Keratinocyte (primary cell): ENCODE data around the gene SBNO2. TPM values are rescaled to one million over a fixed set of nuclear protein-coding genes. Genes with fewer than 3 reads are reported as not detected.
A peak's percentile ranks its signal among the peaks of the same experiment; 100 is the strongest.

ENCODE experiments used
- DNase-seq: peaks from one replicate; pipeline ENCODE4 v3.0.0-alpha.2; 2011; ENCODE audit warnings: low read depth, missing footprints, low spot score
- FAIRE-seq: peaks from 2 replicates; lab custom pipeline; 2011; peaks lifted over from hg19 to GRCh38; lab: Jason Lieb, UNC
- H2AFZ ChIP-seq: 2 replicates; pipeline ENCODE4 v1.6.0; 2012; ENCODE audit warnings: low read length, control low read depth, inconsistent platforms; ENCODE audit not compliant: control insufficient read depth
- H3K27ac ChIP-seq: 2 replicates; pipeline ENCODE4 v1.5.1; 2011; ENCODE audit warnings: low read length; ENCODE audit not compliant: control insufficient read depth, insufficient read depth
- H3K27me3 ChIP-seq: 3 replicates; pipeline ENCODE4 v1.6.0; 2011; ENCODE audit warnings: low read length; ENCODE audit not compliant: control insufficient read depth, insufficient read depth; ENCODE audit errors: extremely low read depth
- H3K36me3 ChIP-seq, 2 experiments: 2 replicates in 1 of 2; 3 replicates in 1 of 2; pipeline ENCODE4 v1.5.1; 2011; ENCODE audit warnings: low read length in 2 of 2, mild to moderate bottlenecking in 1 of 2; ENCODE audit not compliant: control insufficient read depth in 2 of 2, insufficient read depth in 2 of 2; ENCODE audit errors: extremely low read depth in 1 of 2
- H3K4me1 ChIP-seq: 3 replicates; pipeline ENCODE4 v1.5.1; 2011; ENCODE audit warnings: low read length; ENCODE audit not compliant: control insufficient read depth, insufficient read depth; ENCODE audit errors: extremely low read depth
- H3K4me2 ChIP-seq: 3 replicates; pipeline ENCODE4 v1.6.0; 2011; ENCODE audit warnings: low read depth, low read length; ENCODE audit not compliant: control insufficient read depth, insufficient read depth; ENCODE audit errors: extremely low read depth
- H3K4me3 ChIP-seq, 3 experiments: fragments of 200-600 bp in 1 of 3; sonication (generic) in 1 of 3; 2 replicates in 2 of 3; 3 replicates in 1 of 3; pipeline ENCODE4 v1.5.1; 2011 to 2016; ENCODE audit warnings: low read length in 3 of 3, mild to moderate bottlenecking in 3 of 3, control low read depth in 2 of 3, inconsistent platforms in 1 of 3, low read depth in 1 of 3, mixed read lengths in 1 of 3, mixed run types in 1 of 3, moderate library complexity in 1 of 3; ENCODE audit not compliant: control insufficient read depth in 2 of 3, insufficient read depth in 2 of 3; ENCODE audit errors: extremely low read depth in 1 of 3
- H3K79me2 ChIP-seq: 2 replicates; pipeline ENCODE4 v1.6.0; 2012; ENCODE audit warnings: low read length; ENCODE audit not compliant: control insufficient read depth, insufficient read depth
- H3K9ac ChIP-seq: 3 replicates; pipeline ENCODE4 v1.6.0; 2011; ENCODE audit warnings: low read length; ENCODE audit not compliant: control insufficient read depth, insufficient read depth; ENCODE audit errors: extremely low read depth
- H3K9me1 ChIP-seq: 3 replicates; pipeline ENCODE4 v1.6.0; 2011; ENCODE audit warnings: low read length; ENCODE audit not compliant: control insufficient read depth, insufficient read depth; ENCODE audit errors: extremely low read depth
- H3K9me3 ChIP-seq: 2 replicates; pipeline ENCODE4 v1.5.1; 2012; ENCODE audit warnings: low read depth, low read length; ENCODE audit not compliant: control insufficient read depth
- H4K20me1 ChIP-seq: 3 replicates; pipeline ENCODE4 v1.6.0; 2011; ENCODE audit warnings: low read length; ENCODE audit not compliant: control insufficient read depth, insufficient read depth; ENCODE audit errors: extremely low read depth
- EZH2 ChIP-seq: IDR thresholded peaks from one replicate; pipeline ENCODE4 v1.6.1; 2012; ENCODE audit warnings: inconsistent platforms, mild to moderate bottlenecking, low read length, moderate library complexity
- dilution Hi-C: fragments of 300-500 bp; cut with MboI; formaldehyde crosslinking; loops from one replicate; pipeline ENCODE4 v1.7.0; 2020; ENCODE audit warnings: low sequenced_read_pairs; ENCODE audit not compliant: extremely low pct_ligation_motif_present
- polyA plus RNA-seq, 5 experiments: library from polyadenylated mRNA; depleted of rRNA in 3 of 5; stranded (reverse) in 3 of 5; stranded (forward) in 1 of 5; unstranded in 1 of 5; fragments of >200 nt; gene quantifications; 1 replicate in 1 of 5; 2 replicates in 3 of 5; 3 replicates in 1 of 5; pipeline versions ENCODE4 v1.2.1 to v1.2.3, GENCODE V29; 2011 to 2012; ENCODE audit warnings: missing spikeins in 2 of 5, low read depth in 1 of 5, low replicate concordance in 1 of 5
- TF ChIP-seq, protein P1 (sequence below), 3 experiments: IDR thresholded peaks in 1 of 3; conservative IDR thresholded peaks in 1 of 3; optimal IDR thresholded peaks in 1 of 3; 2 replicates in 2 of 3; 3 replicates in 1 of 3; pipeline versions ENCODE3 to v1.5.1; 2011; ENCODE audit warnings: low read length in 3 of 3, mild to moderate bottlenecking in 3 of 3, moderate library complexity in 2 of 3, control low read depth in 1 of 3, inconsistent platforms in 1 of 3; ENCODE audit not compliant: insufficient read depth in 2 of 3; ENCODE audit errors: extremely low read depth in 1 of 3

SBNO2 gene
- polyA plus RNA-seq, 1 donor (not counting 4 experiments of a cell fraction or from before 2014, with no cell fraction given): 10.9 TPM

DNA sequence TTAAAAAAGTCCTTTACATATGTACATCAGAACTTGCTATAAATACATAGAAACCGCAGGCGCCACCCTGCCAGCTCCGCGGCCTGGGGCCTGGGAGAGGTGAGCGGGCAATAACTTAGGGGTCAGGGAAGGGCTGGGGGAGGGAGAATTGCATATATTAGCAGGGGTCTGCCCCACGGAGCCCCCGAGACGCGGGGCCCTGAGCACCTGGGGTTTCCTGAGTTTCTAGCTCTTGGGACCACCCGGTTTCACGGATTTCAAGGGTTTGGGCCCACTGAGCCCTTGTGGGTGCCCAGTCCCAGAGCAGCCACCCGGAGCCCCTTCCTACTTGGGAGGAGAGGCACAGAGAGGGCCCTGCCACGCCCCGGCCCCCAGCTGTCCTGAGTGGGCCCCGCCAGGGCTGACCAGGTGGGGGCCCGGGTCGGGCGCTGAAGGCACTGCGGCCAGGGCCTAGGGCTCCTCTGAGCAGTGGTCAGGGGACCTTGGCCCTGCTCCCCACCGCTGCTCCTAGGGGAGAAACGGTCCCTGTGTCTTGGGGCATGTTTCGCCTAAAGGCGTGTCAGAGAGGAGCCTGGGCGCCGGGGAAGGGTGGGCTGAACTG, 66.3 kb downstream of the SBNO2 start:
- TF ChIP-seq, protein P1, sequence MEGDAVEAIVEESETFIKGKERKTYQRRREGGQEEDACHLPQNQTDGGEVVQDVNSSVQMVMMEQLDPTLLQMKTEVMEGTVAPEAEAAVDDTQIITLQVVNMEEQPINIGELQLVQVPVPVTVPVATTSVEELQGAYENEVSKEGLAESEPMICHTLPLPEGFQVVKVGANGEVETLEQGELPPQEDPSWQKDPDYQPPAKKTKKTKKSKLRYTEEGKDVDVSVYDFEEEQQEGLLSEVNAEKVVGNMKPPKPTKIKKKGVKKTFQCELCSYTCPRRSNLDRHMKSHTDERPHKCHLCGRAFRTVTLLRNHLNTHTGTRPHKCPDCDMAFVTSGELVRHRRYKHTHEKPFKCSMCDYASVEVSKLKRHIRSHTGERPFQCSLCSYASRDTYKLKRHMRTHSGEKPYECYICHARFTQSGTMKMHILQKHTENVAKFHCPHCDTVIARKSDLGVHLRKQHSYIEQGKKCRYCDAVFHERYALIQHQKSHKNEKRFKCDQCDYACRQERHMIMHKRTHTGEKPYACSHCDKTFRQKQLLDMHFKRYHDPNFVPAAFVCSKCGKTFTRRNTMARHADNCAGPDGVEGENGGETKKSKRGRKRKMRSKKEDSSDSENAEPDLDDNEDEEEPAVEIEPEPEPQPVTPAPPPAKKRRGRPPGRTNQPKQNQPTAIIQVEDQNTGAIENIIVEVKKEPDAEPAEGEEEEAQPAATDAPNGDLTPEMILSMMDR (optimal IDR thresholded peaks at IDR 0.05 in 1 of 3, IDR thresholded peaks at IDR 0.05 in 1 of 3, conservative IDR thresholded peaks at IDR 0.05 in 1 of 3; ENCODE audit: extremely low read depth in 1 of 3, insufficient read depth in 2 of 3, low read length in 3 of 3): no peak
- no peak for TF ChIP-seq EZH2
- no peak overlapping the region for H2AFZ ChIP-seq
- H3K79me2 ChIP-seq: peaks cover 2% of the 10 kb centered on the region
- no peaks in the 10 kb centered on the region for H3K27me3 ChIP-seq
- no peak overlapping the region for H3K27ac ChIP-seq
- H3K9me1 ChIP-seq: no peaks in the 10 kb centered on the region
- H3K4me2 ChIP-seq: no peak overlapping the region
- no peaks in the 10 kb centered on the region for H4K20me1 ChIP-seq
- H3K4me3 ChIP-seq: no peak overlapping the region
- DNase-seq (no peak), FAIRE-seq (no peak)
- dilution Hi-C loops: no loop called here
- peaks cover 12 to 13% of the 10 kb centered on the region in 2 experiments for H3K36me3 ChIP-seq
- no peaks in the 10 kb centered on the region for H3K9me3 ChIP-seq
- H3K4me1 ChIP-seq: peaks cover 16% of the 10 kb centered on the region
- H3K9ac ChIP-seq: no peak overlapping the region

DNA sequence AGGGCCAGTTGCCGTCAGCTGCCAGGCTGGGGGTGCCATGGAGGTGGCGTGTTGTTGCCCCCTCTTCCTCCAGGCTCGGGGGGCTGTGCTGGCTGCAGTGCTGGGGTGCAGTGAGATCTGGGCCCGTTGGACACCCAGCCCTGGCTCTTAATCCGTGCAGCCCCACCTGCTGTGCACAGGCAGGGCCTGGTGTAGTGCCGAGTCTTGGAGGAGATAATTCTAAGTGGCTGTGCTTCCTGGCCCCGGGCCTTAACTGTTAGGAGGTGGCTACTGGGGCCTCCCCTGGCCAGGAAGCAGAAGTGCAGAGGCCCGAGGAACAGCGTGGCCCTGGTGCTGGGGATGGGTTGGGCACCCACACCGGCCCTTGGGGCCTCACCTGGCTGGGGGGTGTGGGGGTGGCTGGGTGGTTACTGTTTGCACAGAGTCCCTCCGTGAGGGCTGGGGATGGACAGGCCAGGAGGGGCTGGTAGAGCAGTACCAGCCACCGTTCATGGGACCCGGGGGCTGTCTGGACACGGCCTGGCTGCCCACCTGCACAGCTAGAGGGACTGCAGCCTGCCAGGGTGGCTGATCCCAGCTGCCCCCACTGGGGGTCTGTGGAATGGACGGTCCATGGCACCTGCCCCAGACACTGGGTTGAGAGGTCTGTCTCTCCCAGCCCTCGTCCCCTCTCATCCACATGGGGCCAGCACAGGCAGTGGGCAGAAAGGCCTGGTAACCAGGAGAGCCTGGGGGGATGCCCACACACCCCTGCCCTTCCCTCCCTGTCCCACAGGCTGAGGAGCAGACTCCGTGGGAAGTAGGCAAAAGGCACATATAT, 67.0 kb downstream of the SBNO2 start:
- DNase-seq (no peak), FAIRE-seq (no peak)
- H3K4me3 ChIP-seq: no peak overlapping the region
- peaks cover 12 to 13% of the 10 kb centered on the region in 2 experiments for H3K36me3 ChIP-seq
- peaks cover 2% of the 10 kb centered on the region for H3K79me2 ChIP-seq
- no peak overlapping the region for H3K9ac ChIP-seq
- H3K27me3 ChIP-seq: no peaks in the 10 kb centered on the region
- no peak for TF ChIP-seq EZH2
- TF ChIP-seq, protein P1 (optimal IDR thresholded peaks at IDR 0.05 in 1 of 3, IDR thresholded peaks at IDR 0.05 in 1 of 3, conservative IDR thresholded peaks at IDR 0.05 in 1 of 3; ENCODE audit: extremely low read depth in 1 of 3, insufficient read depth in 2 of 3, low read length in 3 of 3): peak; percentile 18 to 24 (median 18)
- no peaks in the 10 kb centered on the region for H4K20me1 ChIP-seq
- H3K27ac ChIP-seq: no peak overlapping the region
- peaks cover 18% of the 10 kb centered on the region for H3K4me1 ChIP-seq
- H3K4me2 ChIP-seq: no peak overlapping the region
- dilution Hi-C loops: no loop called here
- no peaks in the 10 kb centered on the region for H3K9me3 ChIP-seq
- no peak overlapping the region for H2AFZ ChIP-seq
- no peaks in the 10 kb centered on the region for H3K9me1 ChIP-seq
